Caco-2 (cell line): ENCODE measurements around the gene CLDN7. TPM values are rescaled to one million over a fixed set of nuclear protein-coding genes. Genes with fewer than 3 reads are reported as not detected.
A peak's percentile ranks its signal among the peaks of the same experiment; 100 is the strongest.

Experiments
- BruUV-seq: library from RNA; stranded (reverse); fragments of 400-500 nt; replicated peaks from 2 replicates; lab custom pipeline; 2021; lab: Mats Ljungman, UMichigan
- CTCF ChIA-PET: fragments of 300-600 bp; sonication (Branson Sonifier 250); formaldehyde crosslinking; loops from one replicate; lab custom pipeline; 2022; ENCODE audit warnings: antibody characterized with exemption; lab: Charles Lee
- POLR2A ChIA-PET: fragments of 300-600 bp; sonication (Branson Sonifier 250); formaldehyde crosslinking; loops from one replicate; lab custom pipeline; 2022; ENCODE audit warnings: antibody characterized with exemption; lab: Charles Lee
- DNase-seq, 2 experiments: peaks; one replicate each; pipeline versions ENCODE4 v3.0.0 to v3.0.0-alpha.2; 2020 to 2022
- H3K27me3 ChIP-seq: replicated peaks from 2 replicates; pipeline ENCODE4 v1.6.0; 2011; ENCODE audit warnings: low read length; ENCODE audit not compliant: control insufficient read depth, insufficient read depth
- H3K36me3 ChIP-seq: 2 replicates; pipeline ENCODE4 v1.5.1; 2011; ENCODE audit warnings: low read length; ENCODE audit not compliant: control insufficient read depth, insufficient read depth
- H3K4me1 ChIP-seq: fragments of 250-450 bp; sonication (Bioruptor Pico); 2 replicates; pipeline ENCODE4 v1.5.1; 2020; ENCODE audit warnings: mild to moderate bottlenecking
- H3K4me3 ChIP-seq: 2 replicates; pipeline ENCODE4 v1.5.1; 2011; ENCODE audit warnings: low read depth, mild to moderate bottlenecking, control low read depth, low read length
- H3K9me3 ChIP-seq: fragments of 250-450 bp; sonication (Bioruptor Pico); 2 replicates; pipeline ENCODE4 v1.5.1; 2020; ENCODE audit warnings: mild to moderate bottlenecking, moderate library complexity
- H3K27ac Mint-ChIP-seq: one replicate; pipeline ENCODE4 v1.8.0; 2022; ENCODE audit warnings: mixed read lengths; ENCODE audit not compliant: unreplicated experiment
- H3K27me3 Mint-ChIP-seq: one replicate; pipeline ENCODE4 v1.8.0; 2022; ENCODE audit warnings: mixed read lengths; ENCODE audit not compliant: insufficient read depth, unreplicated experiment
- H3K36me3 Mint-ChIP-seq: one replicate; pipeline ENCODE4 v1.8.0; 2022; ENCODE audit warnings: mild to moderate bottlenecking, mixed read lengths; ENCODE audit not compliant: insufficient read depth, unreplicated experiment
- H3K4me1 Mint-ChIP-seq: one replicate; pipeline ENCODE4 v1.8.0; 2022; ENCODE audit warnings: low read depth, mixed read lengths; ENCODE audit not compliant: unreplicated experiment
- H3K4me3 Mint-ChIP-seq: one replicate; pipeline ENCODE4 v1.8.0; 2022; ENCODE audit warnings: mild to moderate bottlenecking, moderate library complexity, mixed read lengths; ENCODE audit not compliant: unreplicated experiment
- H3K9me3 Mint-ChIP-seq: one replicate; pipeline ENCODE4 v1.8.0; 2022; ENCODE audit warnings: mixed read lengths; ENCODE audit not compliant: unreplicated experiment
- intact Hi-C: fragments of 100-400 bp; cut with micrococcal nuclease; formaldehyde crosslinking; loops from one replicate; pipeline ENCODE4 v1.10.0; 2022; ENCODE audit not compliant: unreplicated experiment
- total RNA-seq: library from RNA; stranded (reverse); gene quantifications from 2 replicates; pipeline ENCODE4 v1.2.3, GENCODE V29; 2022
- TF ChIP-seq, protein P1 (sequence below), 2 experiments: fragments of 200-600 bp in 1 of 2; IDR thresholded peaks; 1 replicate in 1 of 2; 2 replicates in 1 of 2; pipeline versions ENCODE4 v1.5.1 to v1.8.0; 2011 to 2022; ENCODE audit warnings: antibody characterized with exemption in 1 of 2, control low read depth in 1 of 2, inconsistent platforms in 1 of 2, low read depth in 1 of 2, low read length in 1 of 2, mild to moderate bottlenecking in 1 of 2, moderate library complexity in 1 of 2; ENCODE audit not compliant: insufficient read depth in 1 of 2, severe bottlenecking in 1 of 2, unreplicated experiment in 1 of 2

The CLDN7 gene
- total RNA-seq, 1 experiment from 2014 or later = 111 TPM

GRCh38 chr17:7239091-7240027 lies 22.9 kb downstream of the CLDN7 start, which contains the start of gene PHF23:
TSS of gene PHF23 (minus strand) at chr17:7239457. CDS start at chr17:7239279, 178 bp downstream.
- no TSS peak for BruUV-seq
- H3K9me3 ChIP-seq = no peaks in the 10 kb centered on the region
- Mint-ChIP-seq H3K27me3 (peaks cover 3% of the 10 kb centered on the region), H3K36me3 (peaks cover 68% of the 10 kb centered on the region), H3K9me3 (no peaks in the 10 kb centered on the region), H3K4me3 (peak within 1 kb of the TSS; percentile 94), H3K4me1 (peaks cover 22% of the 10 kb centered on the region), H3K27ac (peak within 1 kb of the TSS; percentile 82)
- peak; percentile 93 to 96 for DNase-seq
- CTCF ChIA-PET = interaction anchor here (0.7 to 1.4 kb wide), 3 partner anchors 19 to 70 kb away, joined by 3 to 4 read pairs (median 3); no protein-coding TSS in a partner anchor
- TF ChIP-seq, protein P1, sequence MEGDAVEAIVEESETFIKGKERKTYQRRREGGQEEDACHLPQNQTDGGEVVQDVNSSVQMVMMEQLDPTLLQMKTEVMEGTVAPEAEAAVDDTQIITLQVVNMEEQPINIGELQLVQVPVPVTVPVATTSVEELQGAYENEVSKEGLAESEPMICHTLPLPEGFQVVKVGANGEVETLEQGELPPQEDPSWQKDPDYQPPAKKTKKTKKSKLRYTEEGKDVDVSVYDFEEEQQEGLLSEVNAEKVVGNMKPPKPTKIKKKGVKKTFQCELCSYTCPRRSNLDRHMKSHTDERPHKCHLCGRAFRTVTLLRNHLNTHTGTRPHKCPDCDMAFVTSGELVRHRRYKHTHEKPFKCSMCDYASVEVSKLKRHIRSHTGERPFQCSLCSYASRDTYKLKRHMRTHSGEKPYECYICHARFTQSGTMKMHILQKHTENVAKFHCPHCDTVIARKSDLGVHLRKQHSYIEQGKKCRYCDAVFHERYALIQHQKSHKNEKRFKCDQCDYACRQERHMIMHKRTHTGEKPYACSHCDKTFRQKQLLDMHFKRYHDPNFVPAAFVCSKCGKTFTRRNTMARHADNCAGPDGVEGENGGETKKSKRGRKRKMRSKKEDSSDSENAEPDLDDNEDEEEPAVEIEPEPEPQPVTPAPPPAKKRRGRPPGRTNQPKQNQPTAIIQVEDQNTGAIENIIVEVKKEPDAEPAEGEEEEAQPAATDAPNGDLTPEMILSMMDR (IDR thresholded peaks at IDR 0.05; ENCODE audit: insufficient read depth in 1 of 2, low read depth in 1 of 2, low read length in 1 of 2, severe bottlenecking in 1 of 2, unreplicated experiment in 1 of 2) = no peak
- peaks cover 6% of the 10 kb centered on the region; the same call in 1 of the 2 replicates for H3K4me1 ChIP-seq
- no peaks in the 10 kb centered on the region for H3K27me3 ChIP-seq
- no peaks in the 10 kb centered on the region; the same call in 1 of the 2 replicates for H3K36me3 ChIP-seq
- intact Hi-C loops = loop anchor here (1.0 kb wide), 1 partner anchor 13 kb away; the partner anchor contains the start of gene ELP5
- POLR2A ChIA-PET = no interaction called here
- peak within 1 kb of the TSS; percentile 77 for H3K4me3 ChIP-seq

DNA sequence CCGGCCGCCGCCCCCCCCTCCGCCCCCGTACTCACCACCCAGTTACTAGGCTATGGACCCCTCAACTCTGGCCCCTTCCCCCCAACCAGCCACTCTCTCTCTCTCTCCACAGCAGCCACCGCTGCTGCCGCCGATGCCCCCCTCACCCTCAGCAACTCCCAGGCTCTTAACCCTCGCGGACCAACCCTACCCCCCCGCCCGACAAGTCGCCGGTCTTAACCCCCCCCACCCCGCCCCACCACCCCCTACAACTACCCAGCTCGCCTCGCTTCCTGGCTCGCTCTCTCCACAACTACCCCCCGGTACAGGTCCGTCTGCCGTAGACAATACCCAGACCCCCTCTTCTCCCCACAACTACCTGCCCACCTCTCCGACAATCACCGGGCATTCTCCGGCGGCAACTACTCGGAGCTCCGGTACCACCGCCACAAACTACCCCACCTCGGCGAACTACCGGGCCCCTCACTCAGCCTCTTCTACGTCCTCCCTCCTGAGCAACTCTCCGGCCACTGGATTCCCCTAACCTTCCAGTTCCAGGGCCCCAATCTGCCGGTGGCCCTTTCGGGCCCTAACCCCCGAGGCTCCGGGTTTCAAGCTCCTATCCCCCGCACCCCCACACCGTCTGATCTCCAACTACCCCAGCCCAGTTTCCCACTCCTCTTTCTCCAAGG lies 23.7 kb downstream of the CLDN7 start:
- H3K4me3 ChIP-seq = peak overlapping the region; percentile 77
- no peaks in the 10 kb centered on the region for H3K27me3 ChIP-seq
- H3K4me3 Mint-ChIP-seq = peak overlapping the region; percentile 93
- ChIA-PET POLR2A (no interaction called here), CTCF (interaction anchor here (0.7 to 1.4 kb wide), 3 partner anchors 18 to 71 kb away, joined by 3 to 4 read pairs (median 3); no protein-coding TSS in a partner anchor)
- H3K36me3 ChIP-seq = no peaks in the 10 kb centered on the region; the same call in 1 of the 2 replicates
- H3K4me1 ChIP-seq = peaks cover 6% of the 10 kb centered on the region; the same call in 1 of the 2 replicates
- H3K36me3 Mint-ChIP-seq = peaks cover 74% of the 10 kb centered on the region
- H3K27me3 Mint-ChIP-seq = peaks cover 3% of the 10 kb centered on the region
- peaks cover 22% of the 10 kb centered on the region for H3K4me1 Mint-ChIP-seq
- no peaks in the 10 kb centered on the region for H3K9me3 ChIP-seq
- H3K9me3 Mint-ChIP-seq = no peaks in the 10 kb centered on the region
- intact Hi-C loops = loop anchor here (1.0 kb wide), 1 partner anchor 14 kb away; the partner anchor contains the start of gene ELP5
- no peak for DNase-seq
- no TSS peak for BruUV-seq
- TF ChIP-seq, protein P1 (IDR thresholded peaks at IDR 0.05; ENCODE audit: insufficient read depth in 1 of 2, low read depth in 1 of 2, low read length in 1 of 2, severe bottlenecking in 1 of 2, unreplicated experiment in 1 of 2) = no peak
- H3K27ac Mint-ChIP-seq = peak overlapping the region; percentile 82
